C1 segment of cervical spinal cord (tissue), 14 donors: ENCODE data around the gene ECHS1.
"Not testable (repeated sequence)": the region's sequence is repeated elsewhere in the genome, so short reads cannot be mapped to it uniquely, and the experiment has no call there.

ENCODE experiments used
- DNase-seq, 14 donors: peaks; one replicate each; lab custom pipeline; 2025; lab: John Stamatoyannopoulos, UW

The ECHS1 gene

DNA sequence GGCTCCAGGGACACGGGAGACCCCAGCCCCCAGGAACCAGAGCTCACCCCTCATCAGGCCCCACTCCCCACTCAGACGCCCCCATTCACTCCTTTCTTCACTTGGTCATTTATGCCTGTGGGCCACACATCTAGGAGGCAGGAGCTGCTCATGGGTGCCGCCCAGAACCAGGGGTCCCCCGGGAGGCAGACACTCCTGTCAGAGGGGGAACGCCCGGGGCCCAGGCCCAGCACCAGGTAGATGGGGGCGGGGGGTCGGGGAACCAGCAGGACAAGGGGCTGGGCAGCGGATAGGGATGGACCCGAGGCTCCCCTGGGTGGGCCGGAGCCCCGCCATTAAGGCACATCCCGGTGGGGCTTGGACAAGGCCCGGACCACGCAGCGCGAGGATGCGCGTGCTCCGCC is 48.3 kb downstream of the ECHS1 start:
- no peak for DNase-seq

DNA sequence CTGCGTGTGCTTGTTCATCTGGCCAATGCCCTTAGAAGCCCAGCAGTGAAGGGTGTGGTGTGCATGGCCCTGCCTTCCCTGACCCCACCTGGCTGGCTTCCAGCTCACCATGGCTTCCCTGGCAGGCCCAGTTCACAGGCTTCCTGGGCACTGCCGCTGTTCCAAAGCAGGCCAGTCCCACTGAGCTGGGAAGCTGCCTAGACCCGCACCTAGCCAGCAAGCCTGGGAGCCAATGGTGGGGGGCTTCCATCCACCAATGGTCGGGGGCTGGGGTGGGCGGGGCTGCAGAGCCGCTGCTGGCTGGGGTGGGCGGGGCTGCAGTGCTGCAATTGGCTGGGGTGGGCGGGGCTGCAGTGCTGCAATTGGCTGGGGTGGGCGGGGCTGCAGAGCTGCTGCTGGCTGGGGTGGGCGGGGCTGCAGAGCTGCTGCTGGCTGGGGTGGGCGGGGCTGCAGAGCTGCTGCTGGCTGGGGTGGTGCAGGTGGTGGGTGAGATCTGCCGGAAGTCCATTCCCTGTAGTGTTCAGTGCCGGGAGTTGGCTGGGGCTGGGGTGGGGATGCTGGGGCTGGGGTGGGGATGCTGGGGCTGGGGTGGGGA is 48.9 kb downstream of the ECHS1 start:
- DNase-seq, result peak in 2 of 14 donors; percentile 21 to 22

GRCh38 chr10:133322064-133322709 is 51.0 kb downstream of the ECHS1 start:
- DNase-seq, result not testable (repeated sequence)

- not testable (repeated sequence) for DNase-seq
Observed at GRCh38 chr10:133320852-133321422, 52.2 kb downstream of the ECHS1 start.

- DNase-seq, result peak in 4 of 14 donors; percentile 24 to 42 (median 39)
Observed at GRCh38 chr10:133318494-133319127, 54.5 kb downstream of the ECHS1 start.

- DNase-seq, result no peak
Observed at GRCh38 chr10:133316732-133317131, 56.4 kb downstream of the ECHS1 start.

DNA sequence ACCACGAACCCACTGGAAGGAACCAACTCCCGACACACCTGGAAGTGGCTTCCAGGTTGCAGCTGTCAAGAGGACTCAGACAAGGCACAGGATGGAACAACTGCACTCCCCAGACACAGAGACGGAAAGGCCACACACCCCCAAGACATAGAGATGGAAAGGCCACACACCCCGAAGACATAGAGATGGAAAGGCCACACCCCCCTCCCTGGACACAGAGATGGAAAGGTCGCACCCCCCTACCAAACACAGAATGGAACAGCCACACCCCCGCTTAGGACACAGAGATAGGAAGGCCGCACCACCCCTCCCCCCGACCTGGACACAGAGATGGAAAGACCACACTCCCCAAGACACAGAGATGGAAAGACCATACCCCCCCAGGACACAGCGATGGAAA is 56.9 kb downstream of the ECHS1 start:
- DNase-seq, result no peak

GRCh38 chr10:133315847-133316246 is 57.3 kb downstream of the ECHS1 start:
- no peak for DNase-seq

DNA sequence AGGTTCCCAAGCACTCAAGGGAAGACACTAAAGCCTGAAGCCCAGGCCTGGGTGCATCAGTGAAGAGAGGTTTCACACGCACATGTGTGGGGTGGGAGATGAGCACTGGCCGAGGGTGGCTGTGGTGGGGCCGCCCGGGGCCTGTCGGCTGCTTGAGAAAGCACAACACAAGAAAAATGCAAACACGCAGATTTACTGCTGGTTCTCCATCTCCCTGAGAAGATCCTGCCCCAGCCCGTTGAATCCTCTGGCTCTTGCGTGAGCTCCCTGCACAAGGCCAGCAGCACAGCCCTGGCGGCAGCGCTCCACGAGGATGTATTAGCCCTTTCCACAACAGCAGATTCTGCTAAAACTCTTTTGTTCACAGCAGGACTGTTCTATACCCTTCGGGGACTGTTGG is 58.2 kb downstream of the ECHS1 start:
- DNase-seq, result no peak

GRCh38 chr10:133313192-133313591 is 60.0 kb downstream of the ECHS1 start:
- no peak for DNase-seq

GRCh38 chr10:133312769-133313145 is 60.4 kb downstream of the ECHS1 start:
- DNase-seq, result no peak
